ENCODE results near the gene PRKAG2.
A peak's percentile ranks its signal among the peaks of the same experiment; 100 is the strongest.
"Not testable (repeated sequence)": the region's sequence is repeated elsewhere in the genome, so short reads cannot be mapped to it uniquely, and the experiment has no call there.

The PRKAG2 gene

DNA sequence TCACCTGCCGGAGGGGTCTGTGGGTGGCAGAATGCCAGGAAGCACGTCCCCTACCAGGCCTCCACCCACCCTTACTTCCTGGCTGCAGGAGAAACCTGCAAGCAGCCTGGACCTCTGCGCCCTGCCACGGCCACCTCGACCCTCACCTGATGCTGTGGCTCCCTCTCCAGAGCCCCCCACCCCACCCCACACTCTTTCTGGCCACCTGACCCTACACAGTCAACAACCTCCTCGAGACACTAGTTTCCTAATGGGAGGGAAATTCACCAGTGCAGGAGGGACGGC is 91.3 kb downstream of the PRKAG2 start:
- no peak for DNase-seq (ENCODE audit: low read depth)

- no peak for DNase-seq (ENCODE audit: low read depth)
Measured at GRCh38 chr7:151784853-151785680, 91.8 kb downstream of the PRKAG2 start.

GRCh38 chr7:151783958-151784575 is 92.8 kb downstream of the PRKAG2 start:
- DNase-seq (ENCODE audit: low read depth), result no peak

DNA sequence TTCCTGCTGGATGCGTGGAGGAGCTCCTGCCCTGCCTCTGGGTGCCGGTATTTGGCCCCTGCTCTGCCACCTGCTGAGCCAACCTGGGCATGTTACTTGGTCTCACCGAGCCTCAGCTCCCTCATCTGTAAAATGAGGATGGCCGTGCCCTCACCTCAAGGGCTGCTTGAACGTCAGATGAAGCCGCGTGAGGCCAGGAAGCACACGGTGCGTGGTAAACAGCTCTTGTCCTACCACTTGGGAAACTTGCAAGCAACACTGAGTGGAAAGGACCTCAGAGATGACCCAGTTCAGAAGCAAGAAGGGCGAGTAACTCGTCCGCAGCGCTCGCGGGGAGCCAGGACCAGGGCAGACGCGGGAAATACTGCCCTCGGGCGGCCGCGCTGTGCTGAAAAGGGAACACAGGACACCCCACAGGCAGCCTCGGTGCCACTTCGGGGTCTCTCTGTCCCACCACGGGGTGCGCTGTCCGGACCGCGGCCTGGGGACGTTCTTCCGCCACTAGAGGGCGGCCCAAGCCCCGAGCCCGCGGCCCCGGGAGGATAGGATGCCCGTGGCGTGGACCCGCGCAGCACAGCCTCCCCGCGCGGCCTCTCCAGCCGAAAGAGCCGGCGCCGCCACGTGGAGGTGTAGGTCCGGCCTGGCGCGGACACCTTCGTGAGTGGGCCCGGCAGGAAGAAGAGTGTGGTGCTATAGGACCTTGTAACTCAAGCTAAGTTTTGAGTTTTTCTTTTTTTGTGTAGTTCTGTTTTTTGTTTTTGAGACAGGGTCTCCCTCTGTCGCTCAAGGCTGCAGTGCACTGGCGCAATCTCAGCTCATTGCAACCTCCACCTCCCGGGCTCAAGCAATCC is 94.1 kb downstream of the PRKAG2 start:
- DNase-seq (ENCODE audit: low read depth), result peak; percentile 69

- not testable (repeated sequence) for DNase-seq (ENCODE audit: low read depth)
Measured at GRCh38 chr7:151782256-151782597, 94.7 kb downstream of the PRKAG2 start.

GRCh38 chr7:151781161-151781845 is 95.6 kb downstream of the PRKAG2 start:
- DNase-seq (ENCODE audit: low read depth), result no peak

DNA sequence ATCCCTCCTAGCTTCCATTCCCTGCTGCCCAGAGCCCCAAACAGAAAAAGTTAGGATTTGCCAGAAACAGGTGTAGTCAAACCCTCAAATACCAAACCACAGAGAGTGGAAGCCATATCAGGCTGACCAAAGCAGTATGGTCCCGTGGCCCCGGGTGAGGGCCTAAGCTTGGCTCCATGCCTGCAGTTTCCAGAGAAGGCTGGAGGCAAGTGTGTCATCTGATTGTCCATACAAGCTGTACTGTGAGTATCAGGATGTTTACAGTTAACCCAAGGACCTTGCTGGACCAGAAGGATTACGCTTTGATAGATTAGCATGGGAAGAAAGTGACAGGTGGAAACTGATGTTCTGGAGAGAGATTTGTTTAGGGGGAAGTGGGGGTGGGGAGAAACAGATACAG is 96.3 kb downstream of the PRKAG2 start:
- no peak for DNase-seq (ENCODE audit: low read depth)

GRCh38 chr7:151779678-151780077 is 97.2 kb downstream of the PRKAG2 start:
- no peak for DNase-seq (ENCODE audit: low read depth)

DNA sequence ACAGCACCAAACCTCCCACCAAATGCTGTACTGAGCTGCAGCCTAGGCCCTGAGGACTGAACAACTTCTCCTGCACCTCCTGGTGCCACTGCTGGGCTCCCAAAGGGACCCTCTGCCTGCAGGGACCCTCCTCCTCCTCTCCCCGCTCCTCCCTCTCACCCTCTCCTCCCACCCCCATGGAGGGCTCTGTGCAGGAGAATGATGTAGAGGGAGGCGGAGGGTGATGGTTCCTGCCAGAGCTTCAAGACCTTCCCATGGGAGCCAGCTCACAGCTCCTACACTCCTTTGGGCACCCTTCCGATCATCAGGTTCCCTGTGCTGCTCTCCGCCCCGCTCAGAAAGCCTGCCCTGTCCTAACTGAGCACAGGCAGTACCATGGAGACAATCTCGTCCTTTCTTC is 97.7 kb downstream of the PRKAG2 start:
- no peak for DNase-seq (ENCODE audit: low read depth)

- no peak for DNase-seq (ENCODE audit: low read depth)
Measured at GRCh38 chr7:151777908-151778670, 98.8 kb downstream of the PRKAG2 start.

DNA sequence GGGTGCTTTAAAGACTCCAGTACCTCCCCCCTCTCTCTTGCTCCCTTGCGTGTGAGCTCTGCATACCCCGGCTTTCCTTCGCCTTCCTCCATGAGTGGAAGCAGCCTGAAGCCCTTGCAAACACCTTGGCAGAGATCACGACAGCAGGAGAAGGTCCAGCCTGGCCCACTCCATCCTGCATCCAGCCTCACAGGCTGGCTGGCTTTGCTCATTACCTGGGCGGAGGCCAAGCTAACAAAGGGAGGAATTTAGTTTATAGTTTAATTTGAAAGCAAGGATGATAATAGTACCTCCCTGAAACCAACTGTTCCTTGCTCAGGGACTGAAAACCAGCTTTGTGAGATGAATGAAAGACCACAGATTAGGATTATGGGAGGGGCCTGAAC is 99.4 kb downstream of the PRKAG2 start:
- no peak for DNase-seq (ENCODE audit: low read depth)

GRCh38 chr7:151776876-151777494 is 99.9 kb downstream of the PRKAG2 start:
- no peak for DNase-seq (ENCODE audit: low read depth)

DNA sequence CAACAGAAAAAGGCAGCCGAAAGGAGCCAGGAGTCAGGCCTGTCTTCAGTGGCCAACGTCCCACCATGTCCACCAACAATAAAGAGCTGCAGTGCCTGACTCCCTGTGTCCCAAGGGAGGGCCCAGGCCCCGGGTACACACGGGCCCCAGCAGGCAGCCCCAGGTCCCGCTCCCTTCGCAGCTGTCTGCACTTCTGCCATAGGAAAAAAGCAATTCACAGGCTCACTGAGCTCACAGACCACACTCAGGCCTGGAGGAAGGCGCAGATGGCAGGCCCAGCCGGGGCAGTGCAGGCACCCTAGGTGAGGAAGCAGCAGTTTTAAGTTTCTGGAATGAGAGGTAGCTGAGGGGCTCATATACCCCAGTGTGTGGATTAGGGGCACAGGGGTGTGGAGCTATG is 100.5 kb downstream of the PRKAG2 start:
- DNase-seq (ENCODE audit: low read depth), result no peak

DNA sequence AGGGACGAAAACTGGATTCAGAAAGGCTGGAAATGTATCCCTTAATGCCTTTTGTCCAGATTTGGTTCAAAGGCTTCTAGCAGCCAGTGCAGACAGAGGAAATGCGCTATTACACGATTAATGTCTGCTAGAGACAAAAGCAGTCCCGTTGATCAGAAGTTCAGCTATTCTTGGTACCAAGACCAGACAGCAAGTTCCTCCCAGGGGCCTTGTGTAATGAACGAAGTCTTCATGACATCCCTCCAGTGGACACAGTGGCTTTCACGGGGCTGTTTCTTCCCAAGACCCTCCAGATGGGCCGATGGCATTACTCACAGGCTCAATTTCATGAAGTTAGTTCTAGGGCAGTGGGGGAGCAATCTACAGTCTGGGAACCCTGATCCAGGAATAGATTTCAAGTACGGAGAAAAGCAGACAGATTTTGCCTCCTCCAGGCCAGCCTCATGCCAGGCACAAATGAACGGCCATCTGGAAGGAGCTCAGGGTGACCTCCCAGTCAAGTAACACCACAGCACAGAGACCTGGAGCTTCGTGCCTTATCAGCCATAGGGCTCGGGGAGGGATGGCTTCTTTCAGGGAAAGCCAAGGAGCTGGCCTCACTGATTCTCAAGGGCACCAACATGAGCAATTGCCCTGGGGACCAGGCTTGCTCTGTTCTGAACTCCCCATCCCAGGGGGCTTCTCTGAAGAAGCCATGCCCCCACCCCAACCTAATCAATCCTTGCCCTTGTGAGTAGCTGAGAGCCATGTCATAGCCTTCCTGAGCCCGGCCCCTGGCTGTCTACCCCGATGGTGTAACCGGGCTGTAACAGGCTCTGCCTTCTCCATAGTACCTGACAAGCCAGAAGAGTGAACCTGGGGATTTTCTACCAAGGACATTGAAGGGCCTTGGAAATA is 101.1 kb downstream of the PRKAG2 start:
- no peak for DNase-seq (ENCODE audit: low read depth)

GRCh38 chr7:151774951-151775350 is 102.0 kb downstream of the PRKAG2 start:
- no peak for DNase-seq (ENCODE audit: low read depth)

DNA sequence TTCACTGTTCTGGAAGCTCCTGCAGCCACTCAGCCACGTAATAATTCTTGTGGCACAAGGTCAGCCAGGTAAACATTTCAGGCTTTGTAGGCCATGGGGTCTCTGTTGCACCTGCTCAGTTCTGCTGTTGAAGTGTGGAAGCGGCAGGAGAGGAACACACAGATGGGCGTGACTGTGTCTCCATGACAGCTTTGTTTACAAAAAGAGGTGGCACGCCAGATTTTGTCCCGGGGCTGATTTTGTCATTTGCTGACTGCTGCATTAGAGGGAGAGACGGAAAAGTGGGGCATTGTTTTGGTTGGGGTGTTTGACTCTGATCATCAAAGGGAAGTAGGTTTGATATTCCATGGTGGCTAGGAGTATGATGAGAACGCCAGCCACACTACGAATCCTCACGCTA is 103.1 kb downstream of the PRKAG2 start:
- DNase-seq (ENCODE audit: low read depth), result no peak

- no peak for DNase-seq (ENCODE audit: low read depth)
Measured at GRCh38 chr7:151770232-151770631, 106.7 kb downstream of the PRKAG2 start.

GRCh38 chr7:151769188-151769821 is 107.6 kb downstream of the PRKAG2 start:
- DNase-seq (ENCODE audit: low read depth), result no peak

DNA sequence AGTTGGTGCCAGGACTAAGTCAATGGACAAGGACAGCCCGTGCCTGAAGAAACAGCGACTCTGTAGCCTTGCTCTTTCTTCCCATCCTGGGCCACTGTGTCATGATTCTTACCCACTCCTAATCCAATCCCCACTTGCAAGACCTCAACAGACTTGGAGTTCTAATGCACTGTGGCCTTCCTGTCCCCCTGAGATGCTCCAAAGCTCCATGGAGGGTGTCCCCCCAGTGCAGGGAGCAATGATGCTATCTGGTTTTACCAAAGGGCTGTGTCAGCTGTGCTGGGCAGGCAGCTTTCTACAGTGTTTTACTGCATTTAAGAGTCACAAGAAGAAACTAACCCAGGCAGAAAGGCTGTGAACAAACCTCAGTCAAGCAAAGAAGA is 108.1 kb downstream of the PRKAG2 start:
- DNase-seq (ENCODE audit: low read depth), result no peak

- no peak for DNase-seq (ENCODE audit: low read depth)
Measured at GRCh38 chr7:151767557-151767956, 109.4 kb downstream of the PRKAG2 start.

Data from ELR (cell line).